Inferior parietal cortex (tissue), 1 donor: Measurements from ENCODE around the gene SPINDOC.
"Not testable (repeated sequence)": the region's sequence is repeated elsewhere in the genome, so short reads cannot be mapped to it uniquely, and the experiment has no call there.

Experiments used
- DNase-seq: peaks from one replicate; pipeline ENCODE4 v3.0.0-alpha.2; 2016; ENCODE audit errors: extremely low spot score

The SPINDOC gene

DNA sequence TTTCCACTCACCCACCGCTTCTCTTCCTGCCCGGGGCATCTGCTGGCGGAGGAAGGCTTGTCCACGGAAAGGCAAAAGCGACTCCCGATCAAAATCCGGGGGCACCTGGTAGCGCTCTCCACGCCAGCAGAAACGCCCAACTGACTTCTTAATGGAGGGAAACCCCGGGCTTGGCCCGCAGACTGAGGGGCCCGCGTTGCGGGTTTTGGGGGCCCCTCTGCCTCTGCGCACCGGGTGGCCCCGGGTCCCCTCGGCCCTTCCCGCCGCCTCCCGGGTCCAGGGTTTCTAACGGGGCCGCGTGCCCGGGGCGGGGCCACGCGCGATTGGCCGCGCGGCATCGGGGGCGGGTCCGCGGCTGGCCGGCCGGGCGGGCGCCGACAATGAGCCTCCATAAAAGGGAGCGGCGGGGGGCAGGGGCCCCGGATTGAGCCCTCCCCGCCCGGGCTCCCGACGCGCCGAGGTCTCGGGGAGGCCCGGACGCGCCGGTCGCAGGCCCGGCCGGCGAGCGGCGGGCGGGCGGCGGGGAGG lies at the start of gene SPINDOC:
Gene SPINDOC (plus strand): TSS at position 422 of the 528 bp plus-strand sequence. CDS start 231 bp downstream, outside the sequence.
- DNase-seq = peak; percentile 78

- no peak for DNase-seq
These were observed 49.5 kb upstream of the SPINDOC start for GRCh38 chr11:63763496-63764339.

DNA sequence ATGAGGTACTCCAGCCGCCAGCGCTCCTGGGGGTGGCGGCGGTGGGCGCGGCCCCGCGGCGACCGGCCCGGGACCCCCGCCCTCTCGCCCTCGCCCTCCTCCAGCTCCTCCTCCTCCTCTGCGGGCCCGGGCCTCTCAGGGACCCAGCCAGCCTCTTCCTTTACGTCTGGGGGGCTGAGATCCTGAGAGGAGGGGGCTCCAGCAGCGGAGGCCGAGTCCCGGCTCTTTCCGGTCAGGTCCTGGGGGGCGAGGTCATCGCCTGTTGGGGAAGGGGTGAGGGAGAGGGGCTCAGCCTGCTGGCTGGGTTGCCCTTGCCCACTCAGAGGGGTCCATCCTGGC lies 48.9 kb upstream of the SPINDOC start:
- DNase-seq = no peak

DNA sequence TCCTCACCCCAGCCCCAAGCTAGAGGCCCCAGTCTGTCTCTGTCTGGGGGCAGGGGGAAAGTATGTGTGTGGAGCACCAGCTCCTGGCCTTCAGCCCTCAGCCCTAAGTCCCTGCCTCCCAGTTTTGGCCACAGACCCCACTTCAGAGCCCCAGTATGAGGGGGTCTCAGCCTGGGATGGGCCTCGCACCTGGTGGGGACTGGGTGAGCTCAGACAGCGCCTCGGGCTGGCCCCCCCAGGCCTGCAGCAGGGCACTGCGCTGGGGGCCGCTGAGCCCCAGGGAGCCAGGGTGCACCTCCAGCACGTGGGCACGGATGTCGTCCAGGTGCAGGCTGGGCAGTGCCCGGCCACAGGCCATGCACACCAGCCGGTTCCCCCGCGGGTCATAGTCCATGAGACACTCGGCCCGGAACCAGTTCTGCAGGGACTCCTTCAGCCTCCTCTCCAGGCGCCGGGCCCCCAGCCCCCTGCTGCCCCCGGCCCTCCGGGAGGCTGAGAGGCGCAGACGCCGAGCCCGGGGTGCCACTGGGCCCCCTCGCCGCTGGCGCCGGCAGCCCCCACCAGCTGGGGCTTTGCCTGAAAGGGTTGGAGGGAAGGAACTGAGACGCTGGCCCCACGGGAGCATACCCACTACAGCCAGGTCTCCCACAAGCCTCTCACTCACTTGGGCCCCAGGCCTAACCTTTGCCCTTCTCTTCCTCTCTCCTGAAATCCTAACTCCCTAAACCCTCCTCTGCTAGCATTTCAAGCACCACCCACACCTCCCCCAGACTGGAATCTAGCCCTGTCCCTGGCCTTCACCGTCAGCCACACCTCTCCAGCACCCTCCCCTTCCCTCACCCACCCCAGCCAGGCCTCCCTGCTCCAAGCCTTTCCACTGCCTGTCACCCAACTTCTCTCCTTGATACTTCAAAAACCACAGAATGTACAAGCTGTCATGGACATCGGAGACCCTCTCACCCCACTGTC lies 48.3 kb upstream of the SPINDOC start:
- no peak for DNase-seq

DNA sequence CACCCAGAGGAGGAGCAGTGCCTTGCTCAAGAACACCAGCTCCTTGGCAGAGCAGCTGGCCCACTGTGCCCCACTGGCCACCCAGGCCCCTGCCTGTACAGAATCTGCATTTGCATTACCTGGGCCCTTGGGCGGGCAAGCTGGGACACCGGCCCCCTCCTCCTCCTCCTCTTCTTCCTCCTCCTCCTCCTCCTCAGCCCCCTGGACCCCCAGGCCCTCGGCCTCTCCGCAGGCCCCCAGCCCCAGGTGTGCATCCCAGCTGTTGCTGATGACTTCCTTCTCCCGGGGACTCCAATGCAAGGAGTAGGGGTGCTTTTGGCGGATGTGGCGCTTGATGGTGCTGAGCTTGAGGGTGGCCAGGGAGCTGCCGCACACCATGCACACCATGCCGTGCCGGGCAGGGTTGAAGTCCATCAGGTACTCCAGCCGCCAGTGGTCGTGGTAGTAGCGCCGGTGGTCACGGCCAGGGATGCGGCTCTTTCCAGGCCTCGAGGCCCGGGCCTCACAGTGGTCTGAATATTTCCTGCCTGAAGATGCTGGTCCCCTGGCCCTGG lies 47.5 kb upstream of the SPINDOC start:
- no peak for DNase-seq

DNA sequence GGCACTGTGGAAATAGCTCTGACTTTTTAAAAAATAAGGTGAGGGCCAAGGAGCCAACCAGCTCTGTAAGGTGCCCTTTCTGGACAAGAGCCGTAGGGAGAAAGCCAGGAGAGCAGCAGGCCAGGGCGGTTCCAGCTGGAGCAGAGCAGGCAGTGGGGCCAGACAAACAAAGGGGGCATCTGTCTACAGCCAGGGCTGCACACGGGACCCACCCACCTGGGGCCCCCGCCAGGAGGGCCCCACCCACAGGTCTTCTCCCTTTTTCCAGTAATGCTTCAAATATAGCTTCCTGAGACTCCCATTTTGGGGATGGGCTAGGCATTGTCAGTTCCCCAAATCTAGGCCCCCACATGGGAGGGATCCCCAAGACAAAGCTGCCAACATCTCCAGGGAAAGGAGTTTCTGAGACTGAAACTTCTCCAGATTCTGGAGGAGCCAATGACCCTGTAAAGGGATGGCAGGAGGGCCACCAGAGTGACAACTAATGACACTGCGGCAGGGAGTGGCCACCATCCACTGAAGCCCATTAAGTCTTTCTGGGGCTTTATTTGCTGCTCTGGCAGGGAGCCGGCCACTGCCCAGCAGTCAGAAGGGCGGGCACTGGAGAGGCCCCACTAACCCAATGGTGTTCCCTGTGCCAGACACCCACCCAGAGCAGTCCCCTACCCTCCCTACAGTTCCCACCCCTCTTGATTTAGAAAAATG lies 46.6 kb upstream of the SPINDOC start:
- DNase-seq = no peak

DNA sequence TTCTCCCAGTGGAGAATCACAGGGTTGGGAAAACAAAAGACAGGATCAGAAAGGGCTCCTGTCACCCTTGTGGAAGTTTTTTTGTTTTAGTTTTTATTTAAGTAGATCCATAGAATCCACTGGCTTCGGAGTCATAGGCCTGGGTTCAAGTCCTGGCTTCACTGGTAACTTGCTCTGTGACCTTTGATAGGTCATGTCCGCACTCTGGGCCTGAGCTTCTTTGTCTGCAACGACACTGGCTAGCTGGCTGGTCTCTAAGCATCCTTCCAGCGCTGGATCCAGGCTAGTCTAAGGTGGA lies 46.0 kb upstream of the SPINDOC start:
- no peak for DNase-seq

DNA sequence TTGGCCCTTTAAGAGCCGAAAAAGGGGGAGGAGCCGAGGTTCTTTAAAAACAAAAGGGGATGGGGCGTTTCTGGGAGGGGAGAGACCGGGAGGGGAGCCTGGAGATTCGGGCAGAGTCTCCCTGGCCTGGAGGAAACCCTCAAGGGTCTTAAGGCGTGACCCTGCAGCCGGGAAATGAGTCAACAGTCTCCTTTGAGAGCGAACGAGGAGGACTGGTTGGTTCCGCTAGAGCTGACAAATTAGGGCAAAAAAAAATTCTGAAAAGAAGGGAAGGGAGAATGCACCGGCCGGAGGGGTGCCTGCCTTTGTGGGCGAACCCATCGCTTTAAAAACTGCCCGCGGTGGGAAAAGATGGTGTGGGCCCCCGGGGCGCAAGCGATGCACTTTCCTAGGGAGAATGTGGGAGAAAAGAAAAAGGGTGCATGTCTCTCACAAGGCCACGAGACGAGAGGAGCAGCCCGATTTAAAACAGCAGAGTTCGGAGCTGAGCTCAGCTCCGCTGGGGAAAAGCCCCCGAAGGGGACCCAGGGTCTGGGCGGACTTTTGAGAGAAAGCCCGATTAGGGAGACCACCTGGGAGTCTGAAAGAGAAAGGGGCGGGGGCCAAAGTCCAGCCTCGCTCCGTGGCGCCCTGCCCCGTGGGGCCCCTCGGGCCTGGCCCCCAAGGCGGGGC lies 45.6 kb upstream of the SPINDOC start:
- peak; percentile 69 for DNase-seq

DNA sequence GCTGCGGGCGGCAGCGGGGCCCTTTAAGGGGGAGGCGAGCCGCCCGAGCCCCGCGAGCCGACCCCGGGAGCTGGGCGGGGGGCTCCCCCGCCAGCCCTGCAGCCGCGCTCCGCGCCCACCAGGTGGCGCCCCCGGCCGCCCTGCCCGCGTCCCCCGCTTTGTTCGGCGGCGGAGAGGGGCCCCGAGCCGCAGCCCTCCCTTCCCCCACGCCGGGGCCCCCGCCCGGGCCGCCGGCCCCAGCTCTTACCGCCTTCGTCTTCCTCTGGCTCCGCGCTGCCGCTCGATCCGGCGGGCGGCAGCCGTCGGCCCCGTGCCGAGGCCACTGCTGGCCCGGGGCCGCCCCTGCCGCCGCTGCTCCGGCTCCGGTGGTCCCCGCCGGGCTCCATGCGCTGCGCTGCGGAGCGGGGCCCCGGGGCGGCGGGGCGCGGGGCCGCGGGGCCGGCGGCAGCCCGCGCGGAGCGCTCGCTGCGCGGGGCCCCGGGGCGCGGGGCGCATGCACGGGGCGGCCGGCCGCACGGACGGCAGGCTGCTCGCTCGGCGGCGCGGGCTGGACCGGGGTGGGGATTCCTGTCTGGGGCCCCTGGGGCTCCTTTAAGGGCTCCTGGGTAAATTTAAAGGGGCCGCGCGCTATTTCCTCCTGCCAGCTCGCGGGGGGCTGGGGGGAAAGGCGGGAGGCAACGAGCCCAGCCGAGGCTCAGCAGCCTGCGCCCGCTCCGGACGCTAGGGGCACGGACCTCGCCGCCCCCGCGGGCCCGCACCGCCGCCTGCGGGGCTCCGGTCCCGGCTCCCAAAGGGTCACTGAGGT lies 44.8 kb upstream of the SPINDOC start, which contains the start of gene ZFTA:
Gene ZFTA (minus strand): TSS at position 539 of the 805 bp plus-strand sequence. CDS start 153 bp downstream, at position 386.
- DNase-seq = no peak

- DNase-seq = no peak
These were observed 44.1 kb upstream of the SPINDOC start for GRCh38 chr11:63769042-63769713.

GRCh38 chr11:63769714-63770455 lies 43.4 kb upstream of the SPINDOC start:
- peak; percentile 22 for DNase-seq

- DNase-seq = no peak
These were observed 42.5 kb upstream of the SPINDOC start for GRCh38 chr11:63770763-63771162.

DNA sequence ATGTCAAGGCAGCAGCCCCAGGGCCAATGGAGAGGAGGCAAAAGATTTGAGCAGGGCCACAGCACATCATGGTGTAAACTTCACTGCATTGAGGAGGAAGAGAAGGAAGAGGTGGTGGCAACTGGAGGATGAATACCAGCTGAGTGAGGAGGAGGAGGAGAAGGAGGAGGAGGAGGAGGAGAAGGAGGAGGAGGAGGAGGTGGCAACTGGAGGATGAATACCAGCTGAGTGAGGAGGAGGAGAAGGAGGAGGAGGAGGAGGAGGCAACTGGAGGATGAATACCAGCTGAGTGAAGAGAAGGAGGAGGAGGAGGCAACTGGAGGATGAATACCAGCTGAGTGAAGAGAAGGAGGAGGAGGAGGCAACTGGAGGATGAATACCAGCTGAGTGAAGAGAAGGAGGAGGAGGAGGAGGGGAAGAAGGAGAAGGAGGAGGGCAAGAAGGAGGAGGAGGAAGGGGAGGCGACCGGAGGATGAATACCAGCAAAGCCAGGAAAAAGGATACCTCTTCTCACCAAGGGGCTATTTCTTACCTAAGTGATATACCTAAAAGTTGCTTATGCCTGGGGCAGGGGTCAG lies 41.4 kb upstream of the SPINDOC start:
- DNase-seq = not testable (repeated sequence)

DNA sequence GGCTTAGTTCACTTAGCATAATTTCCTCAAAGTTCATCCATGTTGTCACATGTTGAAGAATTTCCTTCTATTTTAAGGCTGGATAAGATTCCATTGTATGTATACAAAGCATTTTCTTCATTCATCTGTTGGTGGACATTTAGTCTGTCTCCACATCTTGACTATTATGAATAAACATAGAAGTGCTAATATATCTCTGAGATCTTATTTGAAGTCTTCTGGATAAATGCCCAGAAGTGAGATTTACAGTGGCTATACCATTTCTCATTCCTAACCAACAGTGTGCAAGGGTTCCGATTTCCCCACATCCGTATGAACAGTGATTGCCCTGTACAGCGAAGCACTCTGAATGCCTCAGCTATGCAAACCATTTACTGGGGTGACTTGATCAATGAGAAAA lies 38.1 kb upstream of the SPINDOC start:
- no peak for DNase-seq

DNA sequence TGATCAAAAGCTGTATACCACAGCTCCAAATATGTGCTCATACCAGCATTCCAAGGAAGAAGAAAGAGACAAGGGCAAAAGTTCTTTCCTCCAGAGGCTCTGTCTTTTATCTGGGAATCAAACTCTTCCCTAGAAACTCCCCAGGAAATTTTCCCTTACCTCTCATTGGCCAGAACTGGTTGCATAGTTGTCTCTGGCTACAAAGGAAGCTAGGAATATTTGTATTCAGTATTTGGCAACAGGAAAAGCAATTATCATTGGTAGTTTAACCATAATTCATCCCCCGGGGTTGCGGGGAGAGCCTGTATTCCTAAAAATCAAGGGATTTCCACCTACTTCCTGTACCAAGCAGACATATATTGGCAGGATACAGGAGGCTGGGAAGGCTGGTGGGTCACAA lies 34.2 kb upstream of the SPINDOC start:
- no peak for DNase-seq

- no peak for DNase-seq
These were observed 30.5 kb upstream of the SPINDOC start for GRCh38 chr11:63782749-63783148.

- no peak for DNase-seq
These were observed 29.2 kb upstream of the SPINDOC start for GRCh38 chr11:63783925-63784592.

GRCh38 chr11:63785823-63786222 lies 27.4 kb upstream of the SPINDOC start:
- DNase-seq = no peak
